Stimulated activated naive CD8-positive, alpha-beta T cell treated with anti-CD3 and anti-CD28 coated beads, Interleukin-15, Interleukin-2, amounts not matched to agents 100 ng/mL and 50 ng/mL, for 24 hours (primary cell): Measurements from ENCODE around the gene CGNL1.

Experiments used
- H3K27ac Mint-ChIP-seq: one replicate; pipeline ENCODE4 v1.8.0; 2021; ENCODE audit warnings: mild to moderate bottlenecking, mixed read lengths
- H3K27me3 Mint-ChIP-seq: one replicate; pipeline ENCODE4 v1.8.0; 2021; ENCODE audit warnings: mixed read lengths
- H3K36me3 Mint-ChIP-seq: one replicate; pipeline ENCODE4 v1.8.0; 2021; ENCODE audit warnings: low read depth, mixed read lengths
- H3K4me1 Mint-ChIP-seq: one replicate; pipeline ENCODE4 v1.8.0; 2021; ENCODE audit warnings: low read depth, mixed read lengths
- H3K4me3 Mint-ChIP-seq: one replicate; pipeline ENCODE4 v1.8.0; 2021; ENCODE audit warnings: mild to moderate bottlenecking, mixed read lengths
- H3K9me3 Mint-ChIP-seq: one replicate; pipeline ENCODE4 v1.8.0; 2021; ENCODE audit warnings: mixed read lengths

CGNL1 gene

DNA sequence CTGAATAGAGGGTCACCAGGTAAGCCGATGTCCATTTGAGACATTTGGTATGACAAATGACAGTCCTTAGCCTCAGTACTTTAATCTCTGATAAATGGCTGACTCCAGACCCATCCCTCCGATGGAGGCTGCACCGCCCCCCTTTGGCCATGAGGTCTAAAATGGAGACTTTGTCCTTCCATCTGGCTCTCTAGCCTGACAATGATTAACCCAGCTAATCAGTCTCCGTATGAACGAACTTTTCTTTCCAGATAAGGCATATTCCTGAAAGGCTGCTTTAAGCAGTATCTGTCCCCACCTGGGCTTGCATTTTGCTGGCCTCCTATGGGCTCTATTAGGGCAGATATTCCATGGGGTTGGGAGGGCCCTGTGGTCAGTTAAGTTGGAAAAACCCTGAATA lies 204.6 kb downstream of the CGNL1 start:
- Mint-ChIP-seq H3K27me3 (peaks cover 40% of the 10 kb centered on the region), H3K9me3 (peaks cover 10% of the 10 kb centered on the region), H3K4me1 (no peaks in the 10 kb centered on the region), H3K27ac (no peak overlapping the region), H3K36me3 (peaks cover 8% of the 10 kb centered on the region), H3K4me3 (no peak overlapping the region)

DNA sequence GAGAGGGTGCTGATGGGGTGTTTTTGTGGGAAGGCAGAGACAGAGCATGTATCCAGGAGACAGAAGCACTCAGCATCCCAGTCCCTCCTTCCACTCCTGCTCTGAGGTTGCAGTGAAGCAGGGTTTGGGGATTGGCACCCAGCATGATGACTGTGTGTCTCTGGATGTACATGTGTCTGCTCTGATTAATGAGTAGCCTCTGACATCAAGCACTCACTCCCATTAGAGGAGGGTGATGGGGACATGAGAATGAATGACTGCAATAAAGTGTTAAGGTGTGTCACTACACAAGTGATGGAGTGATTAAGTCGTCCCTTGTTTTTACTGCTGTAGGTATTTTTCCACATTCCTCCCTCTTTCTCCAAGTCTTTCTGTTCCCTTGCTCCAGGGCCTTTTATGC lies 205.8 kb downstream of the CGNL1 start:
- H3K9me3 Mint-ChIP-seq, result peaks cover 10% of the 10 kb centered on the region
- no peak overlapping the region for H3K4me3 Mint-ChIP-seq
- peaks cover 8% of the 10 kb centered on the region for H3K36me3 Mint-ChIP-seq
- no peak overlapping the region for H3K27ac Mint-ChIP-seq
- peaks cover 9% of the 10 kb centered on the region for H3K4me1 Mint-ChIP-seq
- peaks cover 40% of the 10 kb centered on the region for H3K27me3 Mint-ChIP-seq

DNA sequence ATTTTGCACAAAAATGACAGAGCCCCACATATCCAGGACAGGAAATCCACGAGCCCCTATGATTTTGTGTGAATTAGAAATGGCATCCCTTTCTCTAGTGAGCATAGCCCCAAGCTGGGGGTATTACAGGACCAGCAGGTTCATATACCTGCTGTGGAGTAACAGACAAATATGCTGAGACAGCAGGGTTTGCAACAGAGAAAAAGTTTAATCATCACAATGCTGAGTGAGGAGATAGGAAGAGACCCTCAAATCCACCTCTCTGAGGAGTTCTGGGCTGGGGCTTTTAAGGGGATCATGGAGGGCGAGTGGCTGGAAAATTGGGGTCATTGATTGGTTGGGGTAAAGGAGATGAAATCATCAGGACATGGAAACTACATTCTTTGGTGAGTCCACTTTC lies 207.0 kb downstream of the CGNL1 start:
- Mint-ChIP-seq H3K27me3 (peaks cover 33% of the 10 kb centered on the region), H3K36me3 (peaks cover 8% of the 10 kb centered on the region), H3K9me3 (peaks cover 10% of the 10 kb centered on the region), H3K27ac (no peak overlapping the region), H3K4me3 (no peak overlapping the region), H3K4me1 (peaks cover 19% of the 10 kb centered on the region)

DNA sequence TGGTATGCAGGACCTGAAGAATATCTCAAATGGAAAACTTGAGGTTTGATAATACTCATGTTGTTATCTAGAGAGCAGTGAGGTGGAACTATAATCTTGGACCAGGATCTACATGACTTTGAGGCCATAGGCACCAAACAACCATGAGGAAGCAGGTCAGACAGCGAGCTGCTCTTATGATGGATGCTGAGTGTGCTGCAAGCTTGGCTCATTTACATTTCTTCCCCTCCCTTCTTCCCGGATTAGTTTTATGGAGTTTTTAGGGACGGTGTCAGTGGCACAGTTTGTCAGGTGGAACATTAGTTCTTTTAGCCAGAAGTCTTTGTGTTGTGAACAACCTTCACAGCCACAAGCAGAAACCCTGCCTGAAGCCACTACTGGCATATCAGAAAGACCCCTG lies 207.4 kb downstream of the CGNL1 start:
- peaks cover 10% of the 10 kb centered on the region for H3K9me3 Mint-ChIP-seq
- peaks cover 8% of the 10 kb centered on the region for H3K36me3 Mint-ChIP-seq
- H3K4me3 Mint-ChIP-seq, result no peak overlapping the region
- peaks cover 22% of the 10 kb centered on the region for H3K4me1 Mint-ChIP-seq
- H3K27ac Mint-ChIP-seq, result no peak overlapping the region
- peaks cover 31% of the 10 kb centered on the region for H3K27me3 Mint-ChIP-seq

DNA sequence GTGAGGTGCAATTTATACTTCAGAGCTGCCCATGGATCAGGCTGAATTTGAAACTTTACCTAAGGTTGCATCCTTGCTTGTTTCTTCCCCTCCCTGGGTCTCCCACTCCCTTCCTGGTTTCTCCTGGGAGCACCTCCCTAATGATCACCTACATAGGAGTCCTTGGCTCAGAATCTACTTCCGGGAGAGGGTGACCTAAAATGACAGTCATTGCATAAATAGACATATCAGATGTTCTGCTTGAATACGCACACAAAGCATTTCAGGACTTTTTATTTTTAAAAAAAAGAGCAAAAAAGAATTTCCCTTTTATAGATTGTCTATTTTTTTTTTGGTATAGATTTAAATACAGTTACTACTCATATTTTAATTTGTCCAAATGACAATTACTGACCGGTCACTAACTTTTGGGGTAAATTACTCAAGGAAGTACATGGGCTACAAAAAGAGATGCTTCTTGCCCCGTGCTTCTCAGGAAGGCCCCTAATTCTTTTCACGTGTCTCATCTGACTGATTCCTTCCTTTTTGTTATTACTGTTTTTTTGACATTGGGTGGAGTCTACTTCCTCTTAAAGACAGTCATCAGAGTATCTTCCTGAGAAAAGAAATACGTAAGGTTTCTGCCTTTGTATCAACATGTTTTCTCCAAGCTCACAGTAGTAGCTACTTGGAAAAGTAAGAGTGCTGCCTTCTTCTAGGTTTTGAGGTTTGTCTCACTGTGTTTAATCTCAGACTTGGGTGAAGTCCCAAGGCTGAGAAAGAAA lies 210.5 kb downstream of the CGNL1 start:
- no peak overlapping the region for H3K4me3 Mint-ChIP-seq
- peaks cover 8% of the 10 kb centered on the region for H3K36me3 Mint-ChIP-seq
- peak overlapping the region; percentile 26 for H3K27ac Mint-ChIP-seq
- peaks cover 29% of the 10 kb centered on the region for H3K4me1 Mint-ChIP-seq
- peaks cover 10% of the 10 kb centered on the region for H3K9me3 Mint-ChIP-seq
- H3K27me3 Mint-ChIP-seq, result peaks cover 30% of the 10 kb centered on the region

DNA sequence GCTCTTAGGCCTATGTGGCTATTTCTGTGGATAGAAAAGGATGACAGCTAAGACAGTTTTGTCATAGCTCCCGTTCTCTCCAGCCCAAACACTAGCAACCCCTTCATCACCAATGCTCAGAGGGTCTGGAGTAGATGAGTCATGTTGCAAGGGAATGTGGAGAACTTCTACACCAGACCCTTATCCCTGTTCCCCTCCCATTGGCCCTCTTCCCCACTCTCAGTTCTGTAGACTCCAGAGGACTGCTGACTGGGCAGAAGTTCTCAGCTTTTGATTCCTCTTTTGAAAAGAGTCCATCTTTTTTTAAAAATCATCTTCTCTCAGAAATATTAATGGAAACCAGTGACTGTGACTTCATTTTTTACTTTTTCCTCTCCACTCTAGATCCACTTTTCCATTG lies 213.0 kb downstream of the CGNL1 start:
- Mint-ChIP-seq H3K36me3 (no peaks in the 10 kb centered on the region), H3K27me3 (peaks cover 41% of the 10 kb centered on the region), H3K4me1 (peaks cover 29% of the 10 kb centered on the region), H3K27ac (no peak overlapping the region), H3K4me3 (no peak overlapping the region), H3K9me3 (no peaks in the 10 kb centered on the region)

DNA sequence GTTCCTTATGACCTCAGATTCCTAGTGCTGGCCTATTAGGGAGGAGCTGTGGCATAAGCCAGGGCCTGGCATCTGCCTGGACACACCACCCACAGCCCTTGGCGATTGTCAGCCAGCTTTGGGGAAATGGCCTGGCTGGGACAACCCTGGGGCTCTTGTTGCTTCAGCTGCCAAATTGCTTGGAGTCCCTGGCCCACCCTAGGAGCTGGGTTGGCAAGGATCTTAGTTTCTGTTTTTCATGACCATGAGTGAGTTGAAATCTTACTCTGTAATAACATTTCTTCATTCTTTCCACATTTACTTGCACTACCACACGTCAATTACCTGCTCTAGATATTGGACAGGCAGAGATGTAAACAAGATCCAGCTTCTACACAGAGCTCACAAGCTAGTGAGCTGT lies 213.4 kb downstream of the CGNL1 start:
- Mint-ChIP-seq H3K27ac (no peak overlapping the region), H3K36me3 (no peaks in the 10 kb centered on the region), H3K4me3 (no peak overlapping the region), H3K4me1 (peaks cover 29% of the 10 kb centered on the region), H3K9me3 (no peaks in the 10 kb centered on the region), H3K27me3 (peaks cover 43% of the 10 kb centered on the region)

DNA sequence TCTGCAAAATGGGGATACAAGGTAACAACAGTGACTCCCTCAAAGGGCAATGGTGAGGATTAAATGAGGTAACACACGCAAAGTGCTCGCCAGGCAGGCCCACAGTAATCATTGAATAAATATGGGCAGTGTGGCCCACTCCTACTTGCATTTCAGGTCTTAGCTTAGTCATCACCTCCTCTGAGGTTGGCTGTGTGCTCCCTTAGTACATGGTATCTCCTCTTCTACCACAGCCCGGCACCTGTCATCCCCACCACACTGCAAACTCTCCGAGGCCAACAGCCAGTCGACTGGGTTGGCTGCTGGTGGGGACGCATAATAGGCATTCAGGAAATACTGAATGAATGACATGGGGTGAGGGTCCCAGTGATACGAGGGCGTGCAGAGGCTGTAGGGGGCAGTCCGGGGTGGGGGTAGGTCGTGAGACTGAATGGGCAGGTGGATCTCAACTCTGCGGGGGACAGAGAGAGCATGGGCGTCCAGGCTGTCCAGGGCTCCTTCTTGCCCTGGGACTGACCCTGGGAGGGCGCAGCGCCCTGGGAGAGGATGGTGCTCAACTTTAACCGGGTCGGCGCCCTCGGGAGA lies 215.0 kb downstream of the CGNL1 start:
- Mint-ChIP-seq H3K27ac (no peak overlapping the region), H3K27me3 (peaks cover 43% of the 10 kb centered on the region), H3K36me3 (no peaks in the 10 kb centered on the region), H3K9me3 (no peaks in the 10 kb centered on the region), H3K4me1 (peaks cover 28% of the 10 kb centered on the region), H3K4me3 (peak overlapping the region; percentile 62)

DNA sequence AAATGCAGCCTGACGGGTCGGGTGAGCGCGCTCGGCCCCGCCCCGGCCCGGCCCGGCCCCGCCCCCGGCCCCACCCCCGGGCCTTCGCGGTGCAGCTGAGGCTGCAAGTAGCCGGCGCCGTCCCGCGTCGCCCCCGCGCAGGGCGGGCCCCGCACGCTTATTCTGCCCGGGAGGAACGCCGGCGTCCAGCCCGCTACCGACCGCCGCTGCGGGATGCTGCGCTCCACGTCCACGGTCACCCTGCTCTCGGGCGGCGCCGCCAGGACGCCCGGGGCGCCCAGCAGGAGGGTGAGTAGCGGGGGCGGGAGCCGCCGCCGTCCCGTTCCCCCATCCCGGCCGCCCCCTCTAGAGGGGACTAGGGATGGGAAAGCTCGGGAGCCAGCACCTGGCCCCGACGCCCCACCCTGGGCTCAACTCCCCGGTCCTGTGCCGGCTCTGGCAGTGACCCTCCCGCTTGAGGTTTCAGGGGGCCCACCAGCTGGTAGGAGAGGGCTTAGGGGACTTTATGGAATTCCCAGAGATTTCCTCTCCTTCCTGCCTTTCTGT lies 215.6 kb downstream of the CGNL1 start, which contains the start of gene MYZAP:
Gene MYZAP, plus strand, starts transcription at position 83 of the 546 bp plus-strand sequence. Its CDS starts 131 bp downstream, at position 214.
- no peaks in the 10 kb centered on the region for H3K9me3 Mint-ChIP-seq
- H3K4me3 Mint-ChIP-seq, result peak within 1 kb of the TSS; percentile 62
- H3K27ac Mint-ChIP-seq, result no peak within 1 kb of the TSS
- no peaks in the 10 kb centered on the region for H3K36me3 Mint-ChIP-seq
- peaks cover 22% of the 10 kb centered on the region for H3K4me1 Mint-ChIP-seq
- H3K27me3 Mint-ChIP-seq, result peaks cover 43% of the 10 kb centered on the region

DNA sequence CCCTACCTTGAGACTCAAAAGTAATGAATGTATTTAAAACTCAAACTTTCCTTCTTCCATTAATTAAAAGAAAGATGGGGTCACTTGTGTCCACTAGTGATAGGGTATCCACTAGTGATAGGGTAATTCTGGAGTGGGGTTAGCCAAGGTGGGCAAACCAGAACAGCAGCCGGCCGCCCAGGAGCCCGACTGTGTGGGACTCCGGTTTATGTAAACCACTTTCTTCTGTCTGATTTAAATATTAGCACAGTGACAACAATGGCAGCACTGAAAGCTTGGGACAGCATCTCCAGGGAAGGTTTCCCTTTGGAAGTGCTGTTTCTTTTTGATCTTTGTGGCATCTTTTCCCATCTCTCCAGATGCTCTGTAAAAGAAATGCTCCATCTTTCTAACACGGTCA lies 216.1 kb downstream of the CGNL1 start:
- Mint-ChIP-seq H3K27ac (no peak overlapping the region), H3K36me3 (no peaks in the 10 kb centered on the region), H3K4me3 (peak overlapping the region; percentile 37), H3K4me1 (peaks cover 17% of the 10 kb centered on the region), H3K9me3 (no peaks in the 10 kb centered on the region), H3K27me3 (peaks cover 43% of the 10 kb centered on the region)

DNA sequence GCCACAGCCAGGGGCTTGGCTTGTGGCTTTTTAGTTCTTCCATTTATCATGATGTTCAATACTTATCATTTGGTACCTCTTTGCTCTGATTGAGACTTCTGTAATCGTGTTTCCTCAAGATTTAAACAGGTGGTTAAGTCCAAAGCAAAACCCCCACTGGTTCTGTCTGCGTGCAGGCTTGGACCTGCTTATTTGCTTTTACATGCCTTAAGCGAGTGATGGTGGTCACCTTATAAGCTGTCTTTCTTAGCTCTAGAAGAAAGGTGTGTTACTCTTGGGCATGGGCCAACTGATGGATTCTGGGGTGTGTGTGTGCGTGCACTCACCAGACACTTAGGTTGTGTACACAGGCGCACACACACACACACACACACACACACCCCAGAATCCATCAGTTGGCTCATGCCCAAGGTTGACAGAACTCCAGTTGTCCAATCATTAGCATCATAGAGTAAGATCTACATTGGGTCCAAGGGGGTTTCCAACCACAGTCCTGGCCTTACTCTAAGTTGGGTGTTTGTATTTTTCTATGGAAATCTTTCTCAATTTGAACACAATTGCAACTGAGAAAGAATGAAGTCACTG lies 216.6 kb downstream of the CGNL1 start:
- no peaks in the 10 kb centered on the region for H3K9me3 Mint-ChIP-seq
- no peak overlapping the region for H3K27ac Mint-ChIP-seq
- peaks cover 12% of the 10 kb centered on the region for H3K4me1 Mint-ChIP-seq
- no peaks in the 10 kb centered on the region for H3K36me3 Mint-ChIP-seq
- H3K27me3 Mint-ChIP-seq, result peaks cover 43% of the 10 kb centered on the region
- peak overlapping the region; percentile 37 for H3K4me3 Mint-ChIP-seq

DNA sequence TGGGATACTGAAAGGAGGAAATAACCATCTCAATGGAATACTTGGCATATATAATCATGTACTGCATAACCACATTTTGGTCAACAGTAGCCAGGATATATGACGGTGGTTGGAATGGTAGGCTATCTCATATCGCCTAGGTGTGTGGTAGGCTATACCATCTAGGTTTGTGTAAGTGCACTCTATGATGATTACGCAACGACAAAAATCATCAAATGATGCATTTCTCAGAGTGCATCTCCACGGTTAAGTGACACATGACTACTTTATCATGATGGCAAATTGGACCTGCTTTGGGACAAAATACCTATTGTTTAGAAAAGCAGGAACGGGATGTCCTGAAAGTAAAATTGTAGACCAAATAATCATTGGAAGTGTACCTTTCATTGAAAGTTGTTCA lies 218.2 kb downstream of the CGNL1 start:
- no peaks in the 10 kb centered on the region for H3K36me3 Mint-ChIP-seq
- peaks cover 6% of the 10 kb centered on the region for H3K4me1 Mint-ChIP-seq
- no peak overlapping the region for H3K4me3 Mint-ChIP-seq
- peaks cover 41% of the 10 kb centered on the region for H3K27me3 Mint-ChIP-seq
- no peak overlapping the region for H3K27ac Mint-ChIP-seq
- no peaks in the 10 kb centered on the region for H3K9me3 Mint-ChIP-seq

DNA sequence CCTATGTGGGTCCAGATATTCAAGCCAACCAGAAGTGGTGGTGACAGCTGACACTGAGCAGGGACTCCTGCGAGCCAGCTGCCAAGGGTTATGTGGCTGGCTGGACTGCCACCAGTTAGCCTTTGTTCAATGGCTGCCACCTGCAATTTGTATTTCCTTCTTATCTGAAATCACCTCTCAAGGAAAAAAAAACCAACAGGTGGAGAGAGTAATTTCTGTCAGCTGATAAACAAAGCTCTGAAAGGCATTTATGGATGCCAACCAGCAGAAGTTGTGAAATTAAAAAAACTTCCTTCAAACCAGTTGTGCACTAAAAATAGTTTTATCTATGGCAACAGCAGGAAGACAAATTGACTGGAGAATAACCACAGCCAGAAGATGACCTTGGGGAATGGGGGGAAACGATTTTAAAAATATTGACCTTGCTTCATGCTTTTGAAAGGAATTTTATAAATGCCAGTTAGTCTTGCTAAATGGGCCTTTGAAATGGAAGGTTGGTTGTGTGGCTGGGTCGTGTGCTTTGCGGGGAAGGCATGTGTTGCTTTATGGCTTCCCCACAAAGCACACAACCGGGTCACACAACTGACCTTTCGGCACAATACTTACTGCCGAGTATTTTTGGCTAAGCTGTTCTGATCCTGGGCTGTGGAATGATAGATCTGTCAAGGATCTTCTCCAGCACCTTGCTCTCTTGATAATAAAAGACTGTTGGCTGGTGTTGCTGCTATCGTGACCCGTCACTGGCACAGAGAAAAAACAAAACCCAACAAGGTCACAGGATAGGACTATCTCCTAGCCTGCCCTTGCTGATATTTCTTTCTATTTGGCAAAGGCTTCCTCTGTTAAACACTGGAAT lies 218.9 kb downstream of the CGNL1 start:
- Mint-ChIP-seq H3K4me1 (peaks cover 6% of the 10 kb centered on the region), H3K27ac (no peak overlapping the region), H3K27me3 (peaks cover 36% of the 10 kb centered on the region)

DNA sequence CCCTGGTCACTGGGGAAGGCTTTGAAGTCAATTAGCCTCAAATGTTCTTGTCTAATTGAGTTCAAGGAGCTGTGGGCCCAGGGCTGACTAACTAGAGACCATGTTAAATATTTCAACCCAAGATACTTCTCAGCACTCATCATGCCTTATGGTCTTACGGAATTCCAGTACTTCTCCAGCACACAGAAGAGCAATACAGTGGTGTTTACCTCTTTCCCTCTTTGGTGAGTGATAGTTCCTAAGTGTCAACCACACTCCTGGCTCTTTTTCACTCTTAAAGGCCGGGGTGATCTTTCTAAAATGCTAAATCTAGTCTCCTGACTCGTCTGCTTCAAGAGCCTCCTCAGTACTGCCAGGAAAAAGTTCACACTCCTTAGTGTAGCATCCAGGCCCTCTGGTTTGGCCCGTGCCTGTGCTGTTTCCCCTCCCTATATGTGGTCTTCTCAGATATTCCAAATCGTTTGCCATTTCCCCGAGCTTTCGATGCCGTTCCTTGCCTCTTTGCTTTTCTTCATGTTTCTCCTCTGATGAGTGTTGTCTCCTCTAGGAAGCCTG lies 220.1 kb downstream of the CGNL1 start:
- H3K9me3 Mint-ChIP-seq, result no peaks in the 10 kb centered on the region
- no peak overlapping the region for H3K27ac Mint-ChIP-seq
- H3K4me1 Mint-ChIP-seq, result peaks cover under 1% of the 10 kb centered on the region
- no peaks in the 10 kb centered on the region for H3K36me3 Mint-ChIP-seq
- peaks cover 25% of the 10 kb centered on the region for H3K27me3 Mint-ChIP-seq
- H3K4me3 Mint-ChIP-seq, result no peak overlapping the region

More for the DNA sequence above, 218.9 kb downstream of the CGNL1 start:
- H3K36me3 Mint-ChIP-seq, result no peaks in the 10 kb centered on the region
- no peak overlapping the region for H3K4me3 Mint-ChIP-seq
- no peaks in the 10 kb centered on the region for H3K9me3 Mint-ChIP-seq
